Tibial nerve (tissue), 4 donors: ENCODE results near the gene FBXO21. TPM values are rescaled to one million over a fixed set of nuclear protein-coding genes. Genes with fewer than 3 reads are reported as not detected.

Source experiments
- DNase-seq, 2 donors: peaks; one replicate each; pipeline ENCODE4 v3.0.0-alpha.2; 2019; ENCODE audit warnings: low spot score in 2 of 2
- H3K27ac ChIP-seq, 4 donors: fragments of 200-600 bp; sonication (generic) in 3 of 4; one replicate each; pipeline ENCODE4 v1.5.1; 2017 to 2019; ENCODE audit warnings: mild to moderate bottlenecking in 1 of 4
- H3K27me3 ChIP-seq, 2 donors: fragments of 200-600 bp; sonication (generic) in 1 of 2; one replicate each; pipeline versions ENCODE4 v1.5.1 to v1.6.0; 2017 to 2019
- H3K36me3 ChIP-seq, 3 donors: fragments of 200-600 bp; sonication (generic); one replicate each; pipeline ENCODE4 v1.5.1; 2018 to 2019
- H3K4me1 ChIP-seq, 4 donors: fragments of 200-600 bp; sonication (generic) in 3 of 4; one replicate each; pipeline ENCODE4 v1.5.1; 2017 to 2019
- H3K4me3 ChIP-seq, 4 donors: fragments of 200-600 bp; sonication (generic) in 3 of 4; one replicate each; pipeline ENCODE4 v1.5.1; 2017 to 2019; ENCODE audit warnings: mild to moderate bottlenecking in 1 of 4, moderate library complexity in 1 of 4
- H3K9me3 ChIP-seq, 4 donors: fragments of 200-600 bp; sonication (generic) in 3 of 4; one replicate each; pipeline ENCODE4 v1.5.1; 2017 to 2019
- CTCF ChIP-seq, 5 experiments: fragments of 200-600 bp in 3 of 5; fragments of 450-650 bp in 2 of 5; sonication (generic) in 3 of 5; IDR thresholded peaks; one replicate each; pipeline ENCODE4 v1.5.1; 2016 to 2019; ENCODE audit warnings: antibody characterized with exemption in 5 of 5, mild to moderate bottlenecking in 3 of 5, moderate library complexity in 2 of 5
- EP300 ChIP-seq, 2 donors: sonication (generic); formaldehyde crosslinking; IDR thresholded peaks; one replicate each; pipeline ENCODE4 v1.6.1; 2017; ENCODE audit warnings: antibody characterized with exemption in 2 of 2, mild to moderate bottlenecking in 1 of 2
- POLR2A ChIP-seq, 2 donors: fragments of 450-650 bp; IDR thresholded peaks; one replicate each; pipeline ENCODE4 v1.6.1; 2017; ENCODE audit warnings: antibody characterized with exemption in 2 of 2, mild to moderate bottlenecking in 2 of 2, moderate library complexity in 2 of 2
- WGBS, 2 donors: methylation state at CpG; one replicate each; pipeline ENCODE4 v1.1.5; 2018; 5-methylcytosine and 5-hydroxymethylcytosine counted together
- total RNA-seq, 4 donors: library from RNA; depleted of rRNA; stranded (reverse); fragments of >200 nt; gene quantifications; one replicate each; pipeline ENCODE4 v1.1.0, GENCODE V29; 2016

The FBXO21 gene
- total RNA-seq, 4 donors from 2014 or later: 56.1 to 154 (median 84.6) TPM

GRCh38 chr12:117119592-117120198 lies 70.6 kb downstream of the FBXO21 start:
- Histone ChIP-seq H3K4me1 (peaks cover 0 to 21% (median 0%) of the 10 kb centered on the region in 4 donors), H3K27ac (no peak overlapping the region)
- TF ChIP-seq CTCF (IDR thresholded peaks at IDR 0.05): peak in 4 of 5 experiments; percentile 29 to 55 (median 37)
- no peak for TF ChIP-seq POLR2A (IDR thresholded peaks at IDR 0.05)

GRCh38 chr12:117118838-117119591 lies 71.3 kb downstream of the FBXO21 start:
- no peak overlapping the region for H3K4me3 ChIP-seq
- no peaks in the 10 kb centered on the region for H3K9me3 ChIP-seq
- H3K27ac ChIP-seq: no peak overlapping the region
- no peaks in the 10 kb centered on the region for H3K27me3 ChIP-seq
- WGBS, 2 donors: 57 to 68% methylated on average over 14 to 18 of the region's 18 CpGs
- peaks cover 0 to 21% (median 0%) of the 10 kb centered on the region in 4 donors for H3K4me1 ChIP-seq
- DNase-seq: no peak
- H3K36me3 ChIP-seq: no peaks in the 10 kb centered on the region
- TF ChIP-seq CTCF (IDR thresholded peaks at IDR 0.05): no peak
- TF ChIP-seq EP300 (IDR thresholded peaks at IDR 0.05): no peak
- TF ChIP-seq POLR2A (IDR thresholded peaks at IDR 0.05): no peak

More at GRCh38 chr12:117119592-117120198, 70.6 kb downstream of the FBXO21 start:
- Histone ChIP-seq H3K36me3 (no peaks in the 10 kb centered on the region), H3K4me3 (no peak overlapping the region), H3K9me3 (no peaks in the 10 kb centered on the region), H3K27me3 (no peaks in the 10 kb centered on the region)
- WGBS, 2 donors: 62 to 66% methylated on average over 6 of the region's 6 CpGs
- DNase-seq: no peak

- DNase-seq: no peak
These were observed 75.5 kb downstream of the FBXO21 start for GRCh38 chr12:117114784-117115183.

GRCh38 chr12:117113231-117113630 lies 77.0 kb downstream of the FBXO21 start:
- WGBS, 2 donors: 89 to 94% methylated on average over 9 of the region's 9 CpGs
- peaks cover 0 to 5% (median 0%) of the 10 kb centered on the region in 4 donors for H3K4me1 ChIP-seq
- no peak for DNase-seq
- no peak overlapping the region for H3K27ac ChIP-seq
- H3K36me3 ChIP-seq: no peaks in the 10 kb centered on the region
- TF ChIP-seq EP300 (IDR thresholded peaks at IDR 0.05) (no peak), POLR2A (IDR thresholded peaks at IDR 0.05) (no peak), CTCF (IDR thresholded peaks at IDR 0.05) (no peak)
- H3K27me3 ChIP-seq: no peaks in the 10 kb centered on the region
- no peaks in the 10 kb centered on the region for H3K9me3 ChIP-seq
- H3K4me3 ChIP-seq: no peak overlapping the region

More at GRCh38 chr12:117114784-117115183, 75.5 kb downstream of the FBXO21 start:
- Histone ChIP-seq H3K27me3 (no peaks in the 10 kb centered on the region), H3K4me1 (peaks cover 0 to 21% (median 0%) of the 10 kb centered on the region in 4 donors), H3K36me3 (no peaks in the 10 kb centered on the region), H3K4me3 (no peak overlapping the region), H3K27ac (no peak overlapping the region), H3K9me3 (no peaks in the 10 kb centered on the region)
- 74 to 77% methylated on average over 9 to 10 of the region's 10 CpGs for WGBS, 2 donors
- TF ChIP-seq EP300 (IDR thresholded peaks at IDR 0.05) (no peak), POLR2A (IDR thresholded peaks at IDR 0.05) (no peak), CTCF (IDR thresholded peaks at IDR 0.05) (no peak)
